CD8-positive, alpha-beta memory T cell (primary cell): ENCODE measurements around the gene TIGD3. TPM values are rescaled to one million over a fixed set of nuclear protein-coding genes. Genes with fewer than 3 reads are reported as not detected.

Experiments
- CTCF ChIA-PET: fragments of 350-600 bp; sonication (Branson Sonifier 250); formaldehyde crosslinking; loops from one replicate; lab custom pipeline; 2021; ENCODE audit warnings: antibody characterized with exemption; lab: Charles Lee
- POLR2A ChIA-PET: fragments of 350-600 bp; sonication (Branson Sonifier 250); formaldehyde crosslinking; loops from one replicate; lab custom pipeline; 2021; ENCODE audit warnings: antibody characterized with exemption; lab: Charles Lee
- DNase-seq, 5 donors: peaks; one replicate each; pipeline versions ENCODE4 v3.0.0 to v3.0.0-alpha.2; 2020 to 2022; ENCODE audit warnings: mixed read lengths in 1 of 5
- H3K27ac ChIP-seq: one replicate; pipeline ENCODE4 v1.7.0; 2013; ENCODE audit warnings: low read depth, mild to moderate bottlenecking, low read length, moderate library complexity
- H3K27me3 ChIP-seq: 2 replicates; pipeline ENCODE4 v1.7.0; 2013; ENCODE audit warnings: low read length, mild to moderate bottlenecking; ENCODE audit not compliant: insufficient read depth, poor library complexity, severe bottlenecking
- H3K36me3 ChIP-seq: 2 replicates; pipeline ENCODE4 v1.7.0; 2013; ENCODE audit warnings: mild to moderate bottlenecking, low read length, moderate library complexity; ENCODE audit not compliant: insufficient read depth
- H3K4me1 ChIP-seq: 2 replicates; pipeline ENCODE4 v1.7.0; 2013; ENCODE audit warnings: mild to moderate bottlenecking, low read length, moderate library complexity; ENCODE audit not compliant: insufficient read depth
- H3K4me3 ChIP-seq: 2 replicates; pipeline ENCODE4 v1.7.0; 2013; ENCODE audit warnings: mild to moderate bottlenecking, low read length
- H3K9me3 ChIP-seq: 2 replicates; pipeline ENCODE4 v1.7.0; 2013; ENCODE audit warnings: mild to moderate bottlenecking, low read length
- H3K27ac Mint-ChIP-seq, 8 donors: one replicate each; pipeline ENCODE4 v1.8.0; 2020 to 2021; ENCODE audit warnings: mixed read lengths in 8 of 8, mild to moderate bottlenecking in 6 of 8, inconsistent platforms in 3 of 8, moderate library complexity in 3 of 8
- H3K27me3 Mint-ChIP-seq, 2 donors: one replicate each; pipeline ENCODE4 v1.8.0; 2020 to 2021; ENCODE audit warnings: mixed read lengths in 2 of 2, mild to moderate bottlenecking in 1 of 2, moderate library complexity in 1 of 2
- H3K36me3 Mint-ChIP-seq, 3 donors: one replicate each; pipeline ENCODE4 v1.8.0; 2020 to 2021; ENCODE audit warnings: mixed read lengths in 3 of 3, inconsistent platforms in 1 of 3, mild to moderate bottlenecking in 1 of 3
- H3K4me1 Mint-ChIP-seq, 3 donors: one replicate each; pipeline ENCODE4 v1.8.0; 2020 to 2021; ENCODE audit warnings: mixed read lengths in 3 of 3, inconsistent platforms in 1 of 3, mild to moderate bottlenecking in 1 of 3
- H3K4me3 Mint-ChIP-seq, 7 donors: one replicate each; pipeline ENCODE4 v1.8.0; 2020 to 2021; ENCODE audit warnings: mixed read lengths in 7 of 7, mild to moderate bottlenecking in 6 of 7, moderate library complexity in 4 of 7, inconsistent platforms in 2 of 7
- H3K9me3 Mint-ChIP-seq, 5 donors: one replicate each; pipeline ENCODE4 v1.8.0; 2020 to 2022; ENCODE audit warnings: mixed read lengths in 5 of 5, mild to moderate bottlenecking in 3 of 5, moderate library complexity in 2 of 5, inconsistent platforms in 1 of 5
- polyA plus RNA-seq: library from polyadenylated mRNA; unstranded; fragments of 300-500 nt; fragmentation: Illumina TruSeq; gene quantifications from one replicate; pipeline ENCODE4 v1.2.3, GENCODE V29; 2021
- total RNA-seq, 2 experiments: library from RNA; stranded (reverse); gene quantifications; one replicate each; pipeline ENCODE4 v1.2.3, GENCODE V29; 2021

TIGD3 gene
- total and polyA plus RNA-seq, 3 experiments from 2014 or later: 0.59 to 1.2 (median 0.91) TPM

DNA sequence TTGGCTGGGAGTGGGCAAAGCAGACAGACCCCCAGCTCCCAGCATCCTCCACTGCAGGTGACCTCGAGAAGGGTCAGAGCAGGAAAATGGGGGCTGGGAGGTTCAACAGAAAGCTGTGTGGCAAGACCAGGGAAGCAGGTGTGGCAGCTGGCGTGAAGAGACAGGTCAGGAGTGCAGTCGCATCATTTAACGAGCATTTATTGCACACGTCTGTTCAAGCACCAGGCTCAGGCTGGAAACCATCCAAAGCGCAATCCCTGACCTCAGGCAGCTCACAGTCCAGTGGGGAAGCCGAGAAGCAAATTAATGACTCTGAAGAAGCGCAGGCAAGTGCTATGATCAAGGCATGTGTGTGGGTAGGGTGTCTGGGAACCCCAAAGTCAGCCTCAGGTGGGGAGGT is 20.5 kb downstream of the TIGD3 start:
- Mint-ChIP-seq H3K36me3 (peaks cover 0 to 10% (median 0%) of the 10 kb centered on the region in 3 donors), H3K4me1 (peaks cover 0 to 1% (median 0%) of the 10 kb centered on the region in 3 donors), H3K4me3 (no peak overlapping the region), H3K27me3 (no peaks in the 10 kb centered on the region), H3K9me3 (no peaks in the 10 kb centered on the region), H3K27ac (peak overlapping the region in 2 of 8 donors; percentile 44 to 72)
- H3K4me1 ChIP-seq: no peaks in the 10 kb centered on the region
- H3K36me3 ChIP-seq: no peaks in the 10 kb centered on the region
- H3K27ac ChIP-seq: no peak overlapping the region
- ChIA-PET POLR2A (interaction anchor here (0.5 kb wide), 1 partner anchor 58 kb away, joined by 6 read pairs; no protein-coding TSS in a partner anchor), CTCF (interaction anchor here (1.1 to 2.9 kb wide), 4 partner anchors 12 to 136 kb away, joined by 3 to 8 read pairs (median 4); partner anchors contain the start of gene FRMD8)
- no peak overlapping the region for H3K4me3 ChIP-seq
- DNase-seq: no peak
- H3K9me3 ChIP-seq: no peaks in the 10 kb centered on the region
- H3K27me3 ChIP-seq: no peaks in the 10 kb centered on the region

DNA sequence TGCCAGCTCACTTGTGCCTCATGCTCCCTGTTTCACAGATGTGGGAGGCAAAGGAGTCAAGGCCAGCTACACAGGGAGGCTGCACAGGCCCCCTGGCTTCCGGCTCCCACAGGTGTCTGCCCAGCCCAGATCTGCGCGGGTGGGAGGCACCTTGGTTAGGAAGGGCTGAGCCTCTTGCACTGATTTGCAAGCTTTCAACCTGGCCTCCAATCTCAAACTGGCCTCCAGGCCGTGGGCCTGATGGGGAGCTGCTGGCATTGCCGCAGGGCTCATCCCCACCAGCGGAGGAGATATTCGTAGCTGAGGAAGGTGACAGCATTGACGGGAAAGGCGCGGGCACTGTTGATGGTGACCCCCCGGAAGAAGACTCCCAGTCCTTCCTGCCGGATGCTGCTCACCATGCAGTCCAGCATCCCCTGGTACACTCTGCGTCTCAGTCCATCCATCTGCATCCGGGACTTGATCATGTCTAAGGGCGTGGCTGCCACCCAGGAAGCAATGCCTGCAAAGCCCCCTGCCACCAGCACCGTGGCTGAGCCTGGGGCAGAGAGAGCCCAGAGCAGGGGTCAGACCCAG is 21.7 kb downstream of the TIGD3 start:
- ChIA-PET POLR2A (interaction anchor here (0.9 kb wide), 1 partner anchor 127 kb away, joined by 3 read pairs; no protein-coding TSS in a partner anchor), CTCF (interaction anchor here (1.1 to 2.9 kb wide), 3 partner anchors 131 to 135 kb away, joined by 3 to 8 read pairs (median 3); no protein-coding TSS in a partner anchor)
- H3K4me3 Mint-ChIP-seq: no peak overlapping the region
- Histone ChIP-seq H3K27ac (no peak overlapping the region), H3K27me3 (no peaks in the 10 kb centered on the region), H3K9me3 (no peaks in the 10 kb centered on the region), H3K4me3 (no peak overlapping the region), H3K4me1 (peaks cover 7% of the 10 kb centered on the region), H3K36me3 (no peaks in the 10 kb centered on the region)
- no peaks in the 10 kb centered on the region for H3K9me3 Mint-ChIP-seq
- peaks cover 0 to 12% (median 0%) of the 10 kb centered on the region in 3 donors for H3K36me3 Mint-ChIP-seq
- H3K4me1 Mint-ChIP-seq: peaks cover 0 to 7% (median 3%) of the 10 kb centered on the region in 3 donors
- no peak for DNase-seq
- no peaks in the 10 kb centered on the region for H3K27me3 Mint-ChIP-seq
- H3K27ac Mint-ChIP-seq: no peak overlapping the region

DNA sequence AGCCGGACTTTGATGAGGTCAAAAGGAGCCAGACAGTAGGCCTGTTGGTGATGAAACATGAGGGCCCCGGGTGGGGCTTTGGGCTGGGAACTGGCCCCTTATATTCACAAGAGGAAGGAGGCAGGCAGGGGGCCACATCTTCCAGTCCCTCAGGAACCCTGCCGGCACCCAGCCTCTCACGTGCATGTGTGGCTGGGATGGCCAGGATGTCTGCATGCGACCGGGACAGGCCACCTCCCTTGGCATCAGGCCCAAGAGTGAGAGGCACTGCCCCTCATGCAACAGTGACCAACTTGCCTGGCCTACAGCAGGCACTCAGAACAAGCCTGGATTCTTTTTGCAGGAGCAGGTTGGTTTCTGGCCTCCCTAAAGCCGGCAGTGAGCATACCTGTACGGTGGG is 22.5 kb downstream of the TIGD3 start:
- no peaks in the 10 kb centered on the region for H3K9me3 ChIP-seq
- Mint-ChIP-seq H3K27me3 (no peaks in the 10 kb centered on the region), H3K36me3 (peaks cover 0 to 12% (median 0%) of the 10 kb centered on the region in 3 donors), H3K9me3 (no peaks in the 10 kb centered on the region), H3K4me1 (peaks cover 0 to 13% (median 6%) of the 10 kb centered on the region in 3 donors), H3K27ac (no peak overlapping the region), H3K4me3 (no peak overlapping the region)
- no peak overlapping the region for H3K4me3 ChIP-seq
- H3K27ac ChIP-seq: no peak overlapping the region
- H3K4me1 ChIP-seq: peaks cover 15% of the 10 kb centered on the region
- ChIA-PET CTCF (no interaction called here), POLR2A (no interaction called here)
- H3K27me3 ChIP-seq: no peaks in the 10 kb centered on the region
- H3K36me3 ChIP-seq: no peaks in the 10 kb centered on the region
- no peak for DNase-seq

GRCh38 chr11:65377777-65378176 is 23.2 kb downstream of the TIGD3 start:
- DNase-seq: no peak
- Histone ChIP-seq H3K4me3 (no peak overlapping the region), H3K9me3 (no peaks in the 10 kb centered on the region), H3K4me1 (peaks cover 17% of the 10 kb centered on the region), H3K27me3 (no peaks in the 10 kb centered on the region), H3K36me3 (no peaks in the 10 kb centered on the region), H3K27ac (no peak overlapping the region)
- Mint-ChIP-seq H3K36me3 (peaks cover 0 to 12% (median 0%) of the 10 kb centered on the region in 3 donors), H3K4me3 (no peak overlapping the region), H3K27me3 (no peaks in the 10 kb centered on the region), H3K9me3 (no peaks in the 10 kb centered on the region), H3K27ac (peak overlapping the region in 5 of 8 donors; percentile 7 to 91 (median 35)), H3K4me1 (peaks cover 6 to 20% (median 10%) of the 10 kb centered on the region in 3 donors)
- POLR2A ChIA-PET: interaction anchor here (0.9 kb wide), 1 partner anchor 119 kb away, joined by 3 read pairs; no protein-coding TSS in a partner anchor
- CTCF ChIA-PET: interaction anchor here (4.9 to 8.0 kb wide), 2 partner anchors 38 to 130 kb away, joined by 51 to 54 read pairs; no protein-coding TSS in a partner anchor

GRCh38 chr11:65378208-65378927 is 23.8 kb downstream of the TIGD3 start:
- no peaks in the 10 kb centered on the region for H3K27me3 ChIP-seq
- H3K9me3 ChIP-seq: no peaks in the 10 kb centered on the region
- ChIA-PET CTCF (interaction anchor here (1.6 to 8.0 kb wide), 3 partner anchors 12 to 130 kb away, joined by 4 to 54 read pairs (median 51); no protein-coding TSS in a partner anchor), POLR2A (interaction anchor here (0.5 to 1.0 kb wide), 4 partner anchors 10 to 128 kb away, joined by 3 read pairs; no protein-coding TSS in a partner anchor)
- H3K4me3 Mint-ChIP-seq: no peak overlapping the region
- H3K4me1 ChIP-seq: peaks cover 23% of the 10 kb centered on the region
- H3K9me3 Mint-ChIP-seq: no peaks in the 10 kb centered on the region
- peaks cover 0 to 12% (median 0%) of the 10 kb centered on the region in 3 donors for H3K36me3 Mint-ChIP-seq
- H3K27ac Mint-ChIP-seq: peak overlapping the region in 4 of 8 donors; percentile 23 to 64 (median 40)
- H3K4me3 ChIP-seq: no peak overlapping the region
- no peaks in the 10 kb centered on the region for H3K27me3 Mint-ChIP-seq
- no peak for DNase-seq
- H3K27ac ChIP-seq: no peak overlapping the region
- H3K36me3 ChIP-seq: no peaks in the 10 kb centered on the region
- peaks cover 11 to 26% (median 16%) of the 10 kb centered on the region in 3 donors for H3K4me1 Mint-ChIP-seq

- H3K27ac ChIP-seq: no peak overlapping the region
Measured at GRCh38 chr11:65378928-65379638, 24.5 kb downstream of the TIGD3 start.

GRCh38 chr11:65379698-65380459 is 25.3 kb downstream of the TIGD3 start:
- Histone ChIP-seq H3K9me3 (no peaks in the 10 kb centered on the region), H3K36me3 (no peaks in the 10 kb centered on the region), H3K27ac (no peak overlapping the region), H3K4me1 (peaks cover 37% of the 10 kb centered on the region), H3K27me3 (no peaks in the 10 kb centered on the region), H3K4me3 (no peak overlapping the region)
- ChIA-PET POLR2A (interaction anchor here (0.6 to 1.3 kb wide), 3 partner anchors 11 to 128 kb away, joined by 3 to 4 read pairs (median 3); no protein-coding TSS in a partner anchor), CTCF (interaction anchor here (1.2 to 8.0 kb wide), 5 partner anchors 13 to 128 kb away, joined by 4 to 54 read pairs (median 11); partner anchors contain the start of gene MALAT1)
- Mint-ChIP-seq H3K36me3 (peaks cover 0 to 12% (median 0%) of the 10 kb centered on the region in 3 donors), H3K9me3 (no peaks in the 10 kb centered on the region), H3K4me3 (peak overlapping the region in 6 of 7 donors; percentile 8 to 83 (median 38)), H3K4me1 (peaks cover 26 to 41% (median 30%) of the 10 kb centered on the region in 3 donors), H3K27ac (peak overlapping the region in 4 of 8 donors; percentile 46 to 61 (median 48)), H3K27me3 (no peaks in the 10 kb centered on the region)
- no peak for DNase-seq

More at GRCh38 chr11:65378928-65379638, 24.5 kb downstream of the TIGD3 start:
- Histone ChIP-seq H3K4me1 (peaks cover 29% of the 10 kb centered on the region), H3K9me3 (no peaks in the 10 kb centered on the region), H3K4me3 (no peak overlapping the region), H3K27me3 (no peaks in the 10 kb centered on the region), H3K36me3 (no peaks in the 10 kb centered on the region)
- ChIA-PET CTCF (interaction anchor here (1.2 to 8.0 kb wide), 4 partner anchors 12 to 129 kb away, joined by 4 to 54 read pairs (median 28); no protein-coding TSS in a partner anchor), POLR2A (interaction anchor here (1.0 to 1.3 kb wide), 2 partner anchors 125 to 127 kb away, joined by 3 read pairs; no protein-coding TSS in a partner anchor)
- H3K4me3 Mint-ChIP-seq: peak overlapping the region in 1 of 7 donors; percentile 35
- H3K36me3 Mint-ChIP-seq: peaks cover 0 to 12% (median 0%) of the 10 kb centered on the region in 3 donors
- H3K9me3 Mint-ChIP-seq: no peaks in the 10 kb centered on the region
- no peak for DNase-seq
- H3K27me3 Mint-ChIP-seq: no peaks in the 10 kb centered on the region
- peaks cover 18 to 33% (median 22%) of the 10 kb centered on the region in 3 donors for H3K4me1 Mint-ChIP-seq
- H3K27ac Mint-ChIP-seq: peak overlapping the region in 2 of 8 donors; percentile 61 to 68
